RWPE2 (cell line): Measurements from ENCODE around the gene ACVR2A.

Experiments used
- ATAC-seq: fragments of 200-7000 bp; cut with Tn5 transposase; 3 replicates; pipeline ENCODE4 v1.9.1; 2021; ENCODE audit warnings: low read depth
- DNase-seq: peaks from one replicate; pipeline ENCODE4 v3.0.0-alpha.2; 2020; ENCODE audit warnings: low spot score
- H3K27ac ChIP-seq: fragments of 450-650 bp; 2 replicates; pipeline ENCODE4 v1.5.1; 2017; ENCODE audit warnings: mild to moderate bottlenecking; ENCODE audit not compliant: poor library complexity, severe bottlenecking
- H3K27me3 ChIP-seq: fragments of 250-450 bp; sonication (Bioruptor Pico); 2 replicates; pipeline ENCODE4 v1.5.1; 2021; ENCODE audit warnings: mild to moderate bottlenecking, moderate library complexity; ENCODE audit not compliant: insufficient read depth, poor library complexity, severe bottlenecking
- H3K36me3 ChIP-seq: fragments of 250-450 bp; sonication (Bioruptor Pico); 2 replicates; pipeline ENCODE4 v1.5.1; 2020; ENCODE audit warnings: low read depth, mild to moderate bottlenecking, moderate library complexity
- H3K4me1 ChIP-seq: fragments of 250-450 bp; sonication (Bioruptor Pico); 2 replicates; pipeline ENCODE4 v1.5.1; 2021; ENCODE audit warnings: mild to moderate bottlenecking, moderate library complexity; ENCODE audit not compliant: insufficient read depth, poor library complexity, severe bottlenecking
- H3K4me3 ChIP-seq: fragments of 250-450 bp; sonication (Bioruptor Pico); 2 replicates; pipeline ENCODE4 v1.5.1; 2021; ENCODE audit warnings: mild to moderate bottlenecking, moderate library complexity; ENCODE audit not compliant: severe bottlenecking
- H3K9me3 ChIP-seq: fragments of 250-450 bp; sonication (Bioruptor Pico); 2 replicates; pipeline ENCODE4 v1.5.1; 2021; ENCODE audit warnings: mild to moderate bottlenecking, moderate library complexity; ENCODE audit not compliant: severe bottlenecking
- CTCF ChIP-seq: fragments of 450-650 bp; IDR thresholded peaks from one replicate; pipeline ENCODE4 v1.5.1; 2017; ENCODE audit warnings: mild to moderate bottlenecking, moderate library complexity; ENCODE audit not compliant: poor library complexity, severe bottlenecking

Gene ACVR2A

DNA sequence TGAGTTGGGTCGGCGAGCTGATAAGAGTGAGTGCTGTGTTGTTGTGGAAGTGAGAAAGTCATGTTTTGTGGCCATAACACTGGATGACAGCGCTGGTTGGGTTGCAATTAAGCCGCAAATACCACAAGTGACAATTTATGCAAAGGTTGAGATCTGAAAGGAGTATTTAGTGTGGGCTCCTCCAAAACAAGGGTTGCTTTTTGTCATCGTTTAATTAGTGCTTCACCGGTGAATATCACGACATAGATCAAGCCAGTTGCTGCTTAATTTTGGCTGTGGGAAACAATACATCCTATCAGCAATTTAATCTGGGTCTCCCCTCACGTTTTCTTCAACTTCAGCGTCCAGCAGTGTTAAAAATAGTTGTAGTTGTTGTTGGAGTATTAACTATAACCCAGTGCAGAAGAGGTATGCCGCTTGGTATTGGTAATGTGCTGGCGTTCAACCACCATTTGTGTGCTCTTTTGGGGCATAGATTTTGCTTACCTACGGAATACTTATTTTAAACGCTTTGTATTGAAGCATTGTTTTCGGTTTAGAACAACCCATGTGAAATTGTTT, 662 bp downstream of the ACVR2A start:
- DNase-seq, result no peak
- Histone ChIP-seq H3K27ac (peak overlapping the region; percentile 84), H3K27me3 (no peaks in the 10 kb centered on the region), H3K9me3 (no peaks in the 10 kb centered on the region), H3K4me1 (peaks cover 17% of the 10 kb centered on the region), H3K36me3 (no peaks in the 10 kb centered on the region), H3K4me3 (peak overlapping the region; percentile 99)
- TF ChIP-seq CTCF, result no peak
- peak; percentile 16; the same call in 2 of the 3 replicates for ATAC-seq

DNA sequence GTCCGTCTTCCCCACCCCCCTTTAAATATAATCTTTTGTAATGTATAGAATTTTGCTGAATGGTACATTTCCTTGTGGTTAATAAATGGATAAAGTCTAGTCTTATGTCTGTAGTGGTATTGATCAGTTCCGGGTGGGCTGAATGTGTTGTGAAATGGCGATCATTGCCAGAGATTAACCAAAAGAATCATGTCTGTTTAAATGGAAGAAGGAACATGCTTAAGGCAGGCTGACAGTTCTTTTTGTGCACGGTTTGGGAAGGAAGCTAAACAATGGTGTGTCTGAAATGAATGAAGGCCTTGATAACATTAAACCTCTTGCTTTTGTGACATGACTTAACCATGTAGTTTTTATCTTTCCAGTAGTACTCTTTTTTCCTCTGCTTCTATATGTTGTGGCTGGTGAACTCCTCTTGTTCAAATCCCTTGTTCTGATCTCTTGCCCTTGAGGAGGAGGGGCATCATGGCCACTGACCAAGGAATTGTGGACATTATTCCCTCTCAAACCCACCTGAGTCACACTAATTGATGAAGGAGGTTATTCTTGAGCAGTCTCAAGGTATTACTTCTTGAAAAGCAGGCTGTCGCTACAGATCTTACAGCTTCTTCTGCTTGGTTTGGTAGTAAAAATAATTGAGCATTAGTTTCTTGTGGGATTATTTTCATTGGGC, 1.7 kb downstream of the ACVR2A start:
- TF ChIP-seq CTCF, result no peak
- H3K36me3 ChIP-seq, result no peaks in the 10 kb centered on the region
- no peak for DNase-seq
- no peak for ATAC-seq
- H3K4me1 ChIP-seq, result peaks cover 17% of the 10 kb centered on the region
- no peaks in the 10 kb centered on the region for H3K9me3 ChIP-seq
- no peaks in the 10 kb centered on the region for H3K27me3 ChIP-seq
- no peak overlapping the region for H3K27ac ChIP-seq
- peak overlapping the region; percentile 99 for H3K4me3 ChIP-seq

GRCh38 chr2:147847746-147848391, 3.0 kb downstream of the ACVR2A start:
- Histone ChIP-seq H3K27me3 (no peaks in the 10 kb centered on the region), H3K9me3 (no peaks in the 10 kb centered on the region), H3K4me1 (peaks cover 15% of the 10 kb centered on the region), H3K4me3 (no peak overlapping the region), H3K36me3 (no peaks in the 10 kb centered on the region), H3K27ac (no peak overlapping the region)
- TF ChIP-seq CTCF, result no peak
- no peak for ATAC-seq
- DNase-seq, result no peak

DNA sequence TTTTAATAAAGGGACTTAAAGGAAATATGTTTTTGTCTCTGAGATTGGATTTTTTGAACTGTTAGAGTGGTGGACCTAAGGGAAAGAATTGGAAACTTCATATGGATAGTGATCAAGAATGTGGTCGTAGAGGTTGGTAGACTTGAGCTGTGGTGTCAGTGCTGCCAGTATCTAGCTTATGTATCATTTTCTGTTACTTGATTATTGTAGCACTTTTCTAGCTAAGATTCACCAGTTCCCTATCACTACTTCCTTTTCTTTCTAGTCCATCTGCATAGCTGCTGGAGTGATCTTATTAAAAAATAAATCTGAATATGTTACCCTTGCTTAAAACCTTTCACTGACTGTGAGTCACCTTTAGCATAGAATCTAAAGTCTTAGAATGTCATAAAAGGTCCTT, 6.0 kb downstream of the ACVR2A start:
- no peak for TF ChIP-seq CTCF
- no peaks in the 10 kb centered on the region for H3K27me3 ChIP-seq
- no peak for DNase-seq

More for the DNA sequence above, 6.0 kb downstream of the ACVR2A start:
- Histone ChIP-seq H3K4me1 (peaks cover 8% of the 10 kb centered on the region), H3K36me3 (no peaks in the 10 kb centered on the region), H3K9me3 (no peaks in the 10 kb centered on the region), H3K27ac (no peak overlapping the region), H3K4me3 (no peak overlapping the region)
- no peak for ATAC-seq
